Measurements from ENCODE around the gene BHLHE40.

The BHLHE40 gene

GRCh38 chr3:4943549-4943948, 35.7 kb upstream of the BHLHE40 start:
- H3K4me1 ChIP-seq (ENCODE audit: low read depth, poor library complexity, severe bottlenecking), result no peaks in the 10 kb centered on the region
- no peak overlapping the region for H2AFZ ChIP-seq (ENCODE audit: low read depth)
- no peak overlapping the region for H3K9ac ChIP-seq
- H3K36me3 ChIP-seq (ENCODE audit: insufficient read depth), result no peaks in the 10 kb centered on the region
- H4K20me1 ChIP-seq (ENCODE audit: insufficient read depth), result no peaks in the 10 kb centered on the region
- no peak for TF ChIP-seq CTCF (conservative IDR thresholded peaks at IDR 0.05; ENCODE audit: low read depth, low read length)
- H3K27ac ChIP-seq, result no peak overlapping the region
- no peaks in the 10 kb centered on the region for H3K79me2 ChIP-seq (ENCODE audit: insufficient read depth, low read depth)
- no peak overlapping the region for H3K4me3 ChIP-seq (IDR thresholded peaks at IDR 0.05; ENCODE audit: insufficient read depth, low read depth, low read length)
- H3K4me2 ChIP-seq, result no peak overlapping the region
- H3K27me3 ChIP-seq (ENCODE audit: insufficient read depth, low read depth), result no peaks in the 10 kb centered on the region

GRCh38 chr3:4945324-4945723, 33.9 kb upstream of the BHLHE40 start:
- Histone ChIP-seq H3K27me3 (ENCODE audit: insufficient read depth, low read depth) (no peaks in the 10 kb centered on the region), H3K4me1 (ENCODE audit: low read depth, poor library complexity, severe bottlenecking) (no peaks in the 10 kb centered on the region), H2AFZ (ENCODE audit: low read depth) (no peak overlapping the region), H3K36me3 (ENCODE audit: insufficient read depth) (no peaks in the 10 kb centered on the region), H3K4me2 (no peak overlapping the region), H3K27ac (no peak overlapping the region), H4K20me1 (ENCODE audit: insufficient read depth) (no peaks in the 10 kb centered on the region), H3K9ac (no peak overlapping the region), H3K4me3 (IDR thresholded peaks at IDR 0.05; ENCODE audit: insufficient read depth, low read depth, low read length) (no peak overlapping the region), H3K79me2 (ENCODE audit: insufficient read depth, low read depth) (no peaks in the 10 kb centered on the region)
- no peak for TF ChIP-seq CTCF (conservative IDR thresholded peaks at IDR 0.05; ENCODE audit: low read depth, low read length)

- H3K4me1 ChIP-seq (ENCODE audit: low read depth, poor library complexity, severe bottlenecking), result no peaks in the 10 kb centered on the region
These were observed 32.2 kb upstream of the BHLHE40 start for GRCh38 chr3:4947028-4947427.

GRCh38 chr3:4948395-4948794, 30.8 kb upstream of the BHLHE40 start:
- no peaks in the 10 kb centered on the region for H3K27me3 ChIP-seq (ENCODE audit: insufficient read depth, low read depth)
- H2AFZ ChIP-seq (ENCODE audit: low read depth), result no peak overlapping the region
- no peaks in the 10 kb centered on the region for H3K79me2 ChIP-seq (ENCODE audit: insufficient read depth, low read depth)
- TF ChIP-seq CTCF (conservative IDR thresholded peaks at IDR 0.05; ENCODE audit: low read depth, low read length), result no peak
- no peak overlapping the region for H3K4me3 ChIP-seq (IDR thresholded peaks at IDR 0.05; ENCODE audit: insufficient read depth, low read depth, low read length)
- no peaks in the 10 kb centered on the region for H3K36me3 ChIP-seq (ENCODE audit: insufficient read depth)
- H3K4me1 ChIP-seq (ENCODE audit: low read depth, poor library complexity, severe bottlenecking), result no peaks in the 10 kb centered on the region
- H3K9ac ChIP-seq, result no peak overlapping the region
- no peak overlapping the region for H3K4me2 ChIP-seq
- H4K20me1 ChIP-seq (ENCODE audit: insufficient read depth), result no peaks in the 10 kb centered on the region
- no peak overlapping the region for H3K27ac ChIP-seq

More at GRCh38 chr3:4947028-4947427, 32.2 kb upstream of the BHLHE40 start:
- TF ChIP-seq CTCF (conservative IDR thresholded peaks at IDR 0.05; ENCODE audit: low read depth, low read length), result no peak
- H3K27ac ChIP-seq, result no peak overlapping the region
- no peak overlapping the region for H3K4me2 ChIP-seq
- H2AFZ ChIP-seq (ENCODE audit: low read depth), result no peak overlapping the region
- H3K36me3 ChIP-seq (ENCODE audit: insufficient read depth), result no peaks in the 10 kb centered on the region
- no peak overlapping the region for H3K4me3 ChIP-seq (IDR thresholded peaks at IDR 0.05; ENCODE audit: insufficient read depth, low read depth, low read length)
- no peaks in the 10 kb centered on the region for H4K20me1 ChIP-seq (ENCODE audit: insufficient read depth)
- H3K79me2 ChIP-seq (ENCODE audit: insufficient read depth, low read depth), result no peaks in the 10 kb centered on the region
- no peaks in the 10 kb centered on the region for H3K27me3 ChIP-seq (ENCODE audit: insufficient read depth, low read depth)
- H3K9ac ChIP-seq, result no peak overlapping the region

Data from KMS-11 (cell line).